ENCODE measurements around the gene SF1. TPM values are rescaled to one million over a fixed set of nuclear protein-coding genes. Genes with fewer than 3 reads are reported as not detected.

Gene SF1
- total RNA-seq, 3 donors from 2014 or later, result 549 to 586 (median 553) TPM

DNA sequence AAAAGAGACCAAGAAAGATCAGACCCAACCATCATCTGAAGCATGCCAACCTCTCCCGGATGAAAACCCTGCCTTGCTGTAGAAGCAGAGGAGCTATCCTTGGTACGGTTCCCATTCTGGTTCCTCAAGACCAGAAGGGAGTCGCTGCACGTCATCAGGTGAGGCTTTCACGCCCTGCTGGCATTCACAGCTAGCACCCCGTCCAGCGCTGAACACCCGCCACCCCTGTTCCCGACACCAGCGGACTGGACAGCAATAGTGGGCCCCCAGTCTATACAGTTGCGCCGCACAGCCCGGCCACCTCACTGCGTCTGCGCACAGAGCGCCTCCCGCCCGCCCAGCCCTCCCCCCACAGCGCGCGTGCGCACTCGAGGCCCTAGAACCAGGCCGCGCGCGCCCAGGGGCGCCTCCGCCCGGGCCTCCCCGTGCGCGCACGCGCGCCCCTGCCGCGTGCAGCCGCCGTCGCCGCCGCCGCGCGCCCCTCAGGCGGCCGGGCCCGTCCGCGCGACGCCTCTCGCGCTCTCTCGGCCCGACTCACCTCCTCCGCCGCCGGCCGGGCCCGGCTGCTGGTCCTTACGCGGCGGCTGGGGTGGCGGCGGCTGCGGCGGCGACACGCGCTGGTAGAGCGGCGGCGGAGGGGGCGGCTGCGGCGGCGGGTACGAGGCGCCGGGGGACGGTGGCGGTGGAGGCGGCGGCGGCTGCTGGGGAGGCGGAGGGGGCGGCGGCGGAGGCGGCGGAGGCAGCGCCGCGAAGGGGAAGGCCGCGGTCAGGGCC, 706 bp downstream of the SF1 start:
- H3K4me1 Mint-ChIP-seq (ENCODE audit: low read depth), result peaks cover 66% of the 10 kb centered on the region
- no peaks in the 10 kb centered on the region for H3K9me3 Mint-ChIP-seq
- peak overlapping the region; percentile 96 for H3K4me3 Mint-ChIP-seq
- H3K27me3 Mint-ChIP-seq (ENCODE audit: low read depth), result no peaks in the 10 kb centered on the region
- DNase-seq (peak; percentile 79), ATAC-seq (peak; percentile 5 to 16)
- H3K36me3 Mint-ChIP-seq (ENCODE audit: insufficient read depth), result peaks cover 44% of the 10 kb centered on the region

DNA sequence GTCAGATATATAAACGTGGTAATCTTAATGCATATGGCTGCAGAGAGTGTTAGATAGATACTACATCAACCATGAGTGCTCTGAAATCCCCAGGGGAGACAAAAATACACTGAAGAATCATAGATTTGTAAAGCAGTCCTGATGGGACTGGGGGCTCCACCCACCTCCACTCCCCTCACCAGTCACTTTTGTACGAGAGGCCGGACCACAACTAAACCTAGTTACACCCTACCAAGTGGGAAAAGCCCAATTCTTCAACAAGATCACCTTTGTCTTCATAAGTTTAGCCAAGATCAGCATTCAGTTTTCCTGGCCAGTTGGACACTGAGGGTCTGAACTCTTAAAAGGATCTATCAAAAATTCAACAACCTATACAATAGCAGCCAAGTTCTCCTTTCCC, 1.5 kb downstream of the SF1 start:
- H3K9me3 Mint-ChIP-seq, result no peaks in the 10 kb centered on the region
- peaks cover 71% of the 10 kb centered on the region for H3K4me1 Mint-ChIP-seq (ENCODE audit: low read depth)
- ATAC-seq, result no peak
- DNase-seq, result no peak
- H3K36me3 Mint-ChIP-seq (ENCODE audit: insufficient read depth), result peaks cover 50% of the 10 kb centered on the region
- no peaks in the 10 kb centered on the region for H3K27me3 Mint-ChIP-seq (ENCODE audit: low read depth)
- peak overlapping the region; percentile 96 for H3K4me3 Mint-ChIP-seq

- Mint-ChIP-seq H3K4me1 (ENCODE audit: low read depth) (peaks cover 75% of the 10 kb centered on the region), H3K36me3 (ENCODE audit: insufficient read depth) (peaks cover 53% of the 10 kb centered on the region), H3K27me3 (ENCODE audit: low read depth) (no peaks in the 10 kb centered on the region), H3K4me3 (peak overlapping the region; percentile 96), H3K9me3 (no peaks in the 10 kb centered on the region)
- ATAC-seq (no peak), DNase-seq (no peak)
Observed at GRCh38 chr11:64776425-64776824, 1.9 kb downstream of the SF1 start.

DNA sequence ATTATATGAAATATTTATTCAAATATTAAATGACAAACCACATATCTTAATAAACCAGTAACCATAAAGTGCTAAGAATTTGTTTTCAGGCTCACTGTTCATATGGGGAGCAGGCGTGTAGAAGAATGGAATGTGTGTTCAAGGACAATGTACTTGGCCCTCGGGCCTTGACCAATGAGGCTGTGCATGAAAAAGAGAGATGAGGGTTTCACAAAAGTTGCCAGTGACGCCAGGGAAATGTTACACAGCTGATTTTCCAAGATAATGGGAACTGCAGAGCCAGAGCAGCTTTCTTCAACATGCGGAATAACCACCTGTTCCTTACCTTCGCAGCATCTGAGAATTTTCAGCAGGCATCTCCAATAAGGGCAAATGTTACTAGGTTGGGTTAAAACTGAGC, 4.2 kb downstream of the SF1 start:
- H3K27me3 Mint-ChIP-seq (ENCODE audit: low read depth), result no peaks in the 10 kb centered on the region
- peak overlapping the region; percentile 96 for H3K4me3 Mint-ChIP-seq
- ATAC-seq, result no peak

GRCh38 chr11:64772303-64773018, 5.9 kb downstream of the SF1 start:
- ATAC-seq (no peak), DNase-seq (no peak)
- peak overlapping the region; percentile 59 for H3K4me3 Mint-ChIP-seq
- peaks cover 88% of the 10 kb centered on the region for H3K36me3 Mint-ChIP-seq (ENCODE audit: insufficient read depth)
- peaks cover 87% of the 10 kb centered on the region for H3K4me1 Mint-ChIP-seq (ENCODE audit: low read depth)
- H3K27me3 Mint-ChIP-seq (ENCODE audit: low read depth), result no peaks in the 10 kb centered on the region
- H3K9me3 Mint-ChIP-seq, result no peaks in the 10 kb centered on the region

More for the DNA sequence above, 4.2 kb downstream of the SF1 start:
- Mint-ChIP-seq H3K36me3 (ENCODE audit: insufficient read depth) (peaks cover 73% of the 10 kb centered on the region), H3K9me3 (no peaks in the 10 kb centered on the region), H3K4me1 (ENCODE audit: low read depth) (peaks cover 72% of the 10 kb centered on the region)
- no peak for DNase-seq

DNA sequence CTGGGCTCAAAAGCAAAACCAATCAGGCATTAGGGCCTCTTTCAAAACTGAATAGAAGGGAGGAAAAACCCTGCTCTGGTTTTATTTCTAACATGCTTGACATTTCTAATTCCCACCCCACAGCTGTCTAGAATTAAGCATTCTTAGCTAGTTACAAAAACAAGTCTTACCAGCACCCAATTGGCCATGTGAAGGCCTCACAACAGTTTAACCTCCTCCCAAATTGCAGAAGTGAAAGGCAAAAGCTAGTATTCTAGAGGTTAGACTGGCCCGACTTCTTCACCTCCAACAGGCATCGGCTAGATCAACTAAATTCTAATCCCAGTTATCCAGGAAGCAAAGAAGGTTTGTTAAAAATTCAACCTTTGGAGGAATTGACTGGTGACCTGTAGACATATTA, 6.5 kb downstream of the SF1 start:
- peaks cover 85% of the 10 kb centered on the region for H3K36me3 Mint-ChIP-seq (ENCODE audit: insufficient read depth)
- no peaks in the 10 kb centered on the region for H3K9me3 Mint-ChIP-seq
- no peak for DNase-seq
- H3K4me1 Mint-ChIP-seq (ENCODE audit: low read depth), result peaks cover 91% of the 10 kb centered on the region
- no peak for ATAC-seq
- H3K4me3 Mint-ChIP-seq, result peak overlapping the region; percentile 59
- no peaks in the 10 kb centered on the region for H3K27me3 Mint-ChIP-seq (ENCODE audit: low read depth)

GRCh38 chr11:64770120-64770519, 8.2 kb downstream of the SF1 start:
- no peaks in the 10 kb centered on the region for H3K9me3 Mint-ChIP-seq
- H3K4me3 Mint-ChIP-seq, result peak overlapping the region; percentile 31

GRCh38 chr11:64769283-64769682, 9.1 kb downstream of the SF1 start:
- ATAC-seq (no peak), DNase-seq (no peak)
- Mint-ChIP-seq H3K27me3 (ENCODE audit: low read depth) (no peaks in the 10 kb centered on the region), H3K4me1 (ENCODE audit: low read depth) (peaks cover 86% of the 10 kb centered on the region), H3K9me3 (no peaks in the 10 kb centered on the region), H3K4me3 (no peak overlapping the region), H3K36me3 (ENCODE audit: insufficient read depth) (peaks cover 75% of the 10 kb centered on the region)

More at GRCh38 chr11:64770120-64770519, 8.2 kb downstream of the SF1 start:
- ATAC-seq (no peak), DNase-seq (no peak)
- peaks cover 86% of the 10 kb centered on the region for H3K4me1 Mint-ChIP-seq (ENCODE audit: low read depth)
- H3K27me3 Mint-ChIP-seq (ENCODE audit: low read depth), result no peaks in the 10 kb centered on the region
- peaks cover 75% of the 10 kb centered on the region for H3K36me3 Mint-ChIP-seq (ENCODE audit: insufficient read depth)

DNA sequence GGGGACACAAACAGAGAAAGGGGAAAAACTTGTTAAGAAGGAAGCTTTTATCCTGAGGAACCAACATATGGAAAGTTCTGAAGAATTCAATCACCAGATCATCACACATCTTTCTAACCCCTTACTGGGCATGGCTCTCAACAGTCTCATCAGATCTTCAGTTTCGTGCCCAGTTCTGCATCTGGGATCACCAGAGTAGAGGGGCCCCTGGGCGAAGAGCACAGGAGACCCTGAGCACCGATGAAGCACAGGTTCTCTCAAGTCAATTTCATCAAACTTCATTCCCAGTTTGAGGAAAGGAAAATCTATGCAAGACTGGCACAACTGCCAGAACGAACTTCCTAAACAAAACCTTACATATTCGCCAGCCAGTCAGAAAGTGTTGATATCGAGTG, 10.0 kb downstream of the SF1 start:
- Mint-ChIP-seq H3K27me3 (ENCODE audit: low read depth) (no peaks in the 10 kb centered on the region), H3K4me3 (no peak overlapping the region), H3K4me1 (ENCODE audit: low read depth) (peaks cover 87% of the 10 kb centered on the region), H3K9me3 (no peaks in the 10 kb centered on the region), H3K36me3 (ENCODE audit: insufficient read depth) (peaks cover 73% of the 10 kb centered on the region)
- DNase-seq, result no peak
- no peak for ATAC-seq

GRCh38 chr11:64767344-64768299, 10.7 kb downstream of the SF1 start:
- ATAC-seq (peak; percentile 46 to 51), DNase-seq (peak; percentile 79)
- H3K27me3 Mint-ChIP-seq (ENCODE audit: low read depth), result no peaks in the 10 kb centered on the region
- H3K36me3 Mint-ChIP-seq (ENCODE audit: insufficient read depth), result peaks cover 76% of the 10 kb centered on the region
- peak overlapping the region; percentile 27 for H3K4me3 Mint-ChIP-seq
- no peaks in the 10 kb centered on the region for H3K9me3 Mint-ChIP-seq
- peaks cover 87% of the 10 kb centered on the region for H3K4me1 Mint-ChIP-seq (ENCODE audit: low read depth)

DNA sequence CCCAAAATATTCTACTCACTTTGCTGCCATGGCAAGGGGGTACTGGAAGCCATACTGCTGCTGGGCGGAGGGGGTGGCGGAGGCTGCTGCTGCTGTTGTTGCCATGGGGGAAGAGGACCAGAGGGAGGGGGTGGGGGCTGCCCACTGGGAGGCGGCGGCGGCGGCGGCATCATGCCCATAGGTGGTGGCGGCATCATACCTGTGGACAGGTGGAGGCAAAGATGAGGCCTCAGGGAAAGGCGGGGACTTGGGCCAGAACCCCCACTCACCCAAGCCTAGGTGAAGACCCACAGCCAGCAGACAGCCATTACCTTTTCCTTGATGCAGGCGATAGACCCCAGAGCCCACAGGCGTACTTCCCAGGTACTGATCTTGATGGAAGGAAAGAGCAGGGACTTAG, 11.5 kb downstream of the SF1 start:
- no peaks in the 10 kb centered on the region for H3K27me3 Mint-ChIP-seq (ENCODE audit: low read depth)
- no peaks in the 10 kb centered on the region for H3K9me3 Mint-ChIP-seq
- H3K36me3 Mint-ChIP-seq (ENCODE audit: insufficient read depth), result peaks cover 76% of the 10 kb centered on the region
- H3K4me1 Mint-ChIP-seq (ENCODE audit: low read depth), result peaks cover 87% of the 10 kb centered on the region
- DNase-seq (no peak), ATAC-seq (no peak)
- no peak overlapping the region for H3K4me3 Mint-ChIP-seq

- Mint-ChIP-seq H3K4me1 (ENCODE audit: low read depth) (peaks cover 88% of the 10 kb centered on the region), H3K9me3 (no peaks in the 10 kb centered on the region), H3K27me3 (ENCODE audit: low read depth) (no peaks in the 10 kb centered on the region), H3K4me3 (no peak overlapping the region), H3K36me3 (ENCODE audit: insufficient read depth) (peaks cover 69% of the 10 kb centered on the region)
- ATAC-seq (no peak), DNase-seq (no peak)
Observed at GRCh38 chr11:64765851-64766665, 12.3 kb downstream of the SF1 start.

DNA sequence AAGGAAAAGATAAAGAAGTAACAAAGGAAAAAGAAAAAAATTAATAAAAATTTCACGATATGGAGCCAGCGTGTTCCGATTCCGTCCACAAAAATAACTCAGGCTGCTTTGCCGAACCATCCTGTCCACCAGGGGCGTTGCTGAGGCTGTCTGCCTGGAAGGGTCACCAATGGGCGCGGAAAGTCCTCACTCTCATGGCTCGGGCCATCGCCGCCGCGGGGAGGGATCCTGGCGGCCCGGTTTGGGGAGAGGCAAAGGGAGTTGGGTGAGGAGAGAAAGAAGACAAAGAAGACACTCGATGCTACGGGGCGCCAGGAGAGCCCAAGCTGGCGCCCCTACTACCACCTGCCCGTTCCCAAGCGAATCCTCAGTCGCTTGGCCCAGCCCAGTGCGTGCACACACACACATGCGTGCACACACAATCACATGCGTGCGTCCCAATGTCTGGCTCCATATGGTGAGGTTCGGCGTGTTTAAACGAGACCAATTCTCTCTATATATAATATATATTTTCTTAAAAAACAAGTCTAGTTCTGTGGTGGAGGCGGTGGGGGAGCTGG, 13.0 kb downstream of the SF1 start:
- H3K4me3 Mint-ChIP-seq, result peak overlapping the region; percentile 42
- H3K9me3 Mint-ChIP-seq, result no peaks in the 10 kb centered on the region
- peaks cover 89% of the 10 kb centered on the region for H3K4me1 Mint-ChIP-seq (ENCODE audit: low read depth)
- H3K36me3 Mint-ChIP-seq (ENCODE audit: insufficient read depth), result peaks cover 67% of the 10 kb centered on the region
- no peaks in the 10 kb centered on the region for H3K27me3 Mint-ChIP-seq (ENCODE audit: low read depth)
- no peak for ATAC-seq
- no peak for DNase-seq
